Measurements from ENCODE around the gene NBAS. TPM values are rescaled to one million over a fixed set of nuclear protein-coding genes. Genes with fewer than 3 reads are reported as not detected.

NBAS gene
- polyA plus RNA-seq, 1 of the 3 experiments (the other 2 are of a cell fraction), result 12.0 TPM

GRCh38 chr2:15364561-15364960 is 196.6 kb downstream of the NBAS start:
- no peaks in the 10 kb centered on the region for H3K9me3 ChIP-seq
- TF ChIP-seq GABPA (IDR thresholded peaks at IDR 0.05; ENCODE audit: low read depth) (no peak), MAX (IDR thresholded peaks at IDR 0.05; ENCODE audit: low read depth) (no peak)
- H3K9ac ChIP-seq, result no peak overlapping the region
- H3K79me2 ChIP-seq (ENCODE audit: insufficient read depth), result no peaks in the 10 kb centered on the region
- CTCF ChIA-PET, result interaction anchor here (1.0 kb wide), 1 partner anchor 11 kb away, joined by 3 read pairs; no protein-coding TSS in a partner anchor
- POLR2A ChIA-PET, result no interaction called here
- H3F3A ChIP-seq (replicated peaks; ENCODE audit: insufficient read depth), result peaks cover 15% of the 10 kb centered on the region
- no peak overlapping the region for H3K4me3 ChIP-seq (ENCODE audit: low read depth in 2 of 2, low read length in 1 of 2)
- H3K36me3 ChIP-seq (replicated peaks in 1 of 2; ENCODE audit: control insufficient read depth in 1 of 2, insufficient read depth in 2 of 2, low read length in 1 of 2), result peaks cover 0 to 6% of the 10 kb centered on the region in 2 experiments
- no peak overlapping the region for H3K27ac ChIP-seq (ENCODE audit: low read depth in 2 of 2, low read length in 1 of 2)
- 88% methylated on average over 2 of the region's 2 CpGs for WGBS (ENCODE audit: low lambda C conversion rate)
- H4K20me1 ChIP-seq (ENCODE audit: insufficient read depth), result no peaks in the 10 kb centered on the region
- no peak overlapping the region for H2AFZ ChIP-seq (ENCODE audit: low read depth)
- H3K4me1 ChIP-seq (ENCODE audit: control insufficient read depth in 1 of 2, insufficient read depth in 2 of 2, low read depth in 1 of 2, low read length in 1 of 2), result peaks cover 0 to 13% of the 10 kb centered on the region in 2 experiments; a peak in 1 of 4 replicates
- DNase-seq, result no peak
- no peak overlapping the region for H3K4me2 ChIP-seq
- no peaks in the 10 kb centered on the region for H3K27me3 ChIP-seq (ENCODE audit: insufficient read depth)
- H3K9me2 ChIP-seq, result no peaks in the 10 kb centered on the region

- ChIA-PET POLR2A (no interaction called here), CTCF (interaction anchor here (1.0 kb wide), 1 partner anchor 10 kb away, joined by 3 read pairs; no protein-coding TSS in a partner anchor)
- Histone ChIP-seq H3K36me3 (replicated peaks in 1 of 2; ENCODE audit: control insufficient read depth in 1 of 2, insufficient read depth in 2 of 2, low read length in 1 of 2) (peaks cover 0 to 6% of the 10 kb centered on the region in 2 experiments), H3K27ac (ENCODE audit: low read depth in 2 of 2, low read length in 1 of 2) (no peak overlapping the region), H3K4me2 (no peak overlapping the region), H3K9me3 (no peaks in the 10 kb centered on the region), H3K9ac (no peak overlapping the region), H3K4me1 (ENCODE audit: control insufficient read depth in 1 of 2, insufficient read depth in 2 of 2, low read depth in 1 of 2, low read length in 1 of 2) (peaks cover 0 to 16% of the 10 kb centered on the region in 2 experiments; a peak in 1 of 4 replicates), H3K9me2 (no peaks in the 10 kb centered on the region), H3F3A (replicated peaks; ENCODE audit: insufficient read depth) (peaks cover 15% of the 10 kb centered on the region), H3K27me3 (ENCODE audit: insufficient read depth) (no peaks in the 10 kb centered on the region), H2AFZ (ENCODE audit: low read depth) (no peak overlapping the region), H3K4me3 (ENCODE audit: low read depth in 2 of 2, low read length in 1 of 2) (no peak overlapping the region), H4K20me1 (ENCODE audit: insufficient read depth) (no peaks in the 10 kb centered on the region), H3K79me2 (ENCODE audit: insufficient read depth) (no peaks in the 10 kb centered on the region)
- DNase-seq, result no peak
- no peak for TF ChIP-seq USF2 (IDR thresholded peaks at IDR 0.05; ENCODE audit: borderline replicate concordance, low read depth, low read length)
- TF ChIP-seq EZH2phosphoT487 (IDR thresholded peaks at IDR 0.05; ENCODE audit: borderline replicate concordance, low read depth), result no peak
- TF ChIP-seq TEAD4 (IDR thresholded peaks at IDR 0.05; ENCODE audit: borderline replicate concordance, insufficient read depth), result no peak
- TF ChIP-seq RXRA (IDR thresholded peaks at IDR 0.05; ENCODE audit: borderline replicate concordance, low read depth), result no peak
- no peak for TF ChIP-seq EP300 (IDR thresholded peaks at IDR 0.05; ENCODE audit: borderline replicate concordance in 1 of 2, low read depth in 1 of 2, low read length in 1 of 2)
- no peak for TF ChIP-seq GABPA (IDR thresholded peaks at IDR 0.05; ENCODE audit: low read depth)
- no peak for TF ChIP-seq SMC3 (IDR thresholded peaks at IDR 0.05; ENCODE audit: low read depth, low read length)
- no peak for TF ChIP-seq ZBTB33 (IDR thresholded peaks at IDR 0.05; ENCODE audit: borderline replicate concordance, low read depth)
- no peak for TF ChIP-seq YY1 (IDR thresholded peaks at IDR 0.05; ENCODE audit: low read depth)
- no peak for TF ChIP-seq ELF1 (IDR thresholded peaks at IDR 0.05)
- TF ChIP-seq, protein P1, sequence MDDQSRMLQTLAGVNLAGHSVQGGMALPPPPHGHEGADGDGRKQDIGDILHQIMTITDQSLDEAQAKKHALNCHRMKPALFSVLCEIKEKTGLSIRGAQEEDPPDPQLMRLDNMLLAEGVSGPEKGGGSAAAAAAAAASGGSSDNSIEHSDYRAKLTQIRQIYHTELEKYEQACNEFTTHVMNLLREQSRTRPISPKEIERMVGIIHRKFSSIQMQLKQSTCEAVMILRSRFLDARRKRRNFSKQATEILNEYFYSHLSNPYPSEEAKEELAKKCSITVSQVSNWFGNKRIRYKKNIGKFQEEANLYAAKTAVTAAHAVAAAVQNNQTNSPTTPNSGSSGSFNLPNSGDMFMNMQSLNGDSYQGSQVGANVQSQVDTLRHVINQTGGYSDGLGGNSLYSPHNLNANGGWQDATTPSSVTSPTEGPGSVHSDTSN (IDR thresholded peaks at IDR 0.05), result no peak
- TF ChIP-seq JUND (IDR thresholded peaks at IDR 0.05), result no peak
- TF ChIP-seq RAD21 (IDR thresholded peaks at IDR 0.05; ENCODE audit: low read length), result no peak
- no peak for TF ChIP-seq FOXM1 (IDR thresholded peaks at IDR 0.05; ENCODE audit: low read depth)
- 90% methylated on average over 3 of the region's 3 CpGs for WGBS (ENCODE audit: low lambda C conversion rate)
Observed at GRCh38 chr2:15363734-15364133, 197.4 kb downstream of the NBAS start.

All from SK-N-SH (cell line).